HEK293 (cell line): ENCODE results near the gene TUBG1.

Experiments used
- CTCF ChIP-seq: fragments of 450-650 bp; formaldehyde crosslinking; IDR thresholded peaks from 2 replicates; pipeline ENCODE4 v1.5.1; 2016; ENCODE audit warnings: missing biosample characterization, missing genetic modification characterization
- GFI1B ChIP-seq: fragments of 450-650 bp; formaldehyde crosslinking; IDR thresholded peaks from 2 replicates; pipeline ENCODE4 v1.5.1; 2016; ENCODE audit warnings: missing biosample characterization, missing genetic modification characterization
- ZNF140 ChIP-seq: fragments of 450-650 bp; formaldehyde crosslinking; IDR thresholded peaks from 2 replicates; pipeline ENCODE4 v1.5.1; 2016; ENCODE audit warnings: missing biosample characterization, missing genetic modification characterization
- ZNF248 ChIP-seq: fragments of 450-650 bp; formaldehyde crosslinking; IDR thresholded peaks from 2 replicates; pipeline ENCODE4 v1.5.1; 2017; ENCODE audit warnings: missing biosample characterization, missing genetic modification characterization
- ZNF658 ChIP-seq: fragments of 450-650 bp; formaldehyde crosslinking; IDR thresholded peaks from 2 replicates; pipeline ENCODE4; 2016; ENCODE audit warnings: missing biosample characterization, missing genetic modification characterization

- TF ChIP-seq CTCF (tag by site-specific recombination) (no peak), ZNF140 (tag by site-specific recombination) (no peak), GFI1B (tag by site-specific recombination) (no peak), ZNF658 (tag by site-specific recombination) (no peak), ZNF248 (tag by site-specific recombination) (no peak)
Observed at GRCh38 chr17:42564815-42565522, 44.5 kb upstream of the TUBG1 start.
